ENCODE results near the gene EPS15.

GRCh38 chr1:51534447-51534846 lies 15.4 kb upstream of the EPS15 start:
- TF ChIP-seq CTCF (IDR thresholded peaks at IDR 0.05) (no peak), EZH2 (IDR thresholded peaks at IDR 0.05; ENCODE audit: borderline replicate concordance, insufficient read depth, low read depth, low read length, poor library complexity, severe bottlenecking) (no peak)

Data from B cell (primary cell).